ENCODE measurements around the gene TRPM5.

Gene TRPM5

DNA sequence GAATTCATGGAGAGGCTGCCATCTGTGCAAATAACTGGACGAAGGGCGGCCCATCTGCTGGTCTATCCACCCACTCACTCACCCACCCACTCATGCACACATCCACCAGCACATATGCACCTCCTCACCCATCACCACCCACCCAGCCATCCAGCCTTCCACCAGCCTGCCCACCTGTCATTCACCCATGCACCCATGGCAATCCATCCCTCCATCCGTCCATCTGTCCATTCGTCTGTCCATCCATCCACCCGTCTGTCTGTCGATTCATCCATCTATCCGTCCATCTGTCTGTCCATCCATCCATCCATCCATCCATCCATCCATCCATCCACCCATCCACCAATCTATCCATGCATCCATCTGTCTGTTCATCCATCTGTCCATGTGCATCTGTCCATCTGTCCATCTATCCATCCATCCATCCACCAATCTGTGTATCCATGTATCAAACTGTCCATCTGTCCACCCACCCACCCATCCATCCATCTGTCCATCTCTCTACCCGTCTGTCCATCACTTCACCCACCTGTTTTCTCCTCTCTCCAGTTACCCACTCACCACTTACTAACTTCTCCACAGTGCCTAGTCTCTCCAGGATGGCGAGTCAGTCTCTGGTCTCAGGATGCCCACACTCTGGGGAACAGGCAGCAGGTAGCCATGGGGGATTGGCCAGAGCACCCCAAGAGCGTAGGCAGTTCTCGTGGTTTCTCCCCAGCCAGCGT lies 8.9 kb downstream of the TRPM5 start:
- DNase-seq = no peak

DNA sequence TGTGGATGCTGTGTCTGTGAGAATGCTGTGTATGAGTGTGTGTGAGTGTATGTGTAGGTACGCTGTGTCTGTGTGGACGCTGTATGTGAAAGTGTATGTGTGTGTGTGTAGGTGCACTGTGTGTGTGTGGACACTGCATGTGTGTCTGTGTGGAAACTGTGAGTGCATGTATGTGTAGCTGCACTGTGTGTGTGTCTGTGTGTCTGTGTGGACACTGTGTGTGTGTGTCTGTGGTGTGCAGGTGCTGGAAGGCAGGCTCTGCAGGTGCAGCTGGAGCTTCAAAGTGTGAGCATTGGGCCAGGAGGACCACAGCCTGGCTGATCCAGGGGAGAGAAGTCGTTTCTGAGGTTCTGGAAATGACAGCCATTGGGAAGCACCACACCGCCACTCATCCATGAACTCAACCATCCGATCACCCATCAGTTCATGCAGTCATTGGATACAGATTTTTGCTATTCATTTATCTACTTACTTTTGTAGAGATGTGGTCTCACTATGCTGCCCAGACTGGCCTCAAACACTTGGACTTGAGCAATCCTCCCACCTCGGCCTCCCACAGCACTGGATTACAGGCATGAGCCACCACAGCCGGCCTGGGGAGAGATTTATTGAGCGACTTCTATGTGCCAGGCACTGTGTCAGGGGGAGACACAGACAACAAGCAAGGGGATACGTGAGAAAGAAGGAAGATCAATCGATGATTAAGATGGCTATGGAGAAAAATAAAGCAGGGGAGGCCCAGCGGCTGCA lies 9.6 kb downstream of the TRPM5 start:
- DNase-seq = no peak

DNA sequence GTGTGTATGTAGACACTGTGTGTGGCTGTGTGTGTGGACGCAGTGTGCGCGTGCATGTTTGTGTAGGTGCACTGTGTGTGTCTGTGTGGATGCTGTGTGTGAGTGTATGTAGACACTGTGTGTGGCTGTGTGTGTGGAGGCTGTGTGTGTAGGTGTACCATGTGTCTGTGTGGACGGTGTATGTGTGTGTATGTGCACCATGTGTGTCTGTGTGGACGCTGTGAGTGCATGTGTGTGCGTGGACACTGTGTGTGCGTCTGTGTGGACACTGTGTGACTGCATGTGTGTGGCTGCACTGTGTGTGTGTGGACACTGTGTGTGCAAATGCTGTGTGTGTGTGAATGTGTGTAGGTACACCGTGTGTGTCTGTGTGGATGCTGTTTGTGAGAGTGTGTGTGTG lies 10.3 kb downstream of the TRPM5 start:
- DNase-seq = no peak

- no peak for DNase-seq
Measured at GRCh38 chr11:2433106-2433925, 11.0 kb downstream of the TRPM5 start.

- no peak for DNase-seq
Measured at GRCh38 chr11:2432628-2433071, 11.7 kb downstream of the TRPM5 start.

DNA sequence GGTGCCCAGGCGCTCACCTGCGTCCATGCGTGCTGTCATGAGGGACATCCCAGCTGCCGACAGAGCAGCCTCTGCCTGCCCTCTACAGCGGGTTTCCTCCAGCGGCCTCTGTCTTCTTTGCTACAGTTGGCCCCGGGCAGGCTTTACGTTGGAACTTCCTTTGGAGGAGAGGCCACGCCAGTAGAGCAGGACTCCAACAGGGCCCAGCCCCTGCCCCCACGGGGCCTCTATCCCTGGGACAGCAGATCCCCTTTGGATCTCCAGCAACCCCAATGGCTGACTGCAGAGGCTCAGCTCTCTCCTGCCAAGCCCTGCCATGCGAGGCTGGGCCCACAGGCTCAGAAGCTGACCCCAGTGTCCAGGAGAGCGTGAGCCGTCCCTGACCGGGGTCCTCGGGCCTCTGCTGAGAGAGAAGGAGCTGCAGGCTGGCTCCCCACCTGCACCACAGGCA lies 12.1 kb downstream of the TRPM5 start:
- DNase-seq = no peak

DNA sequence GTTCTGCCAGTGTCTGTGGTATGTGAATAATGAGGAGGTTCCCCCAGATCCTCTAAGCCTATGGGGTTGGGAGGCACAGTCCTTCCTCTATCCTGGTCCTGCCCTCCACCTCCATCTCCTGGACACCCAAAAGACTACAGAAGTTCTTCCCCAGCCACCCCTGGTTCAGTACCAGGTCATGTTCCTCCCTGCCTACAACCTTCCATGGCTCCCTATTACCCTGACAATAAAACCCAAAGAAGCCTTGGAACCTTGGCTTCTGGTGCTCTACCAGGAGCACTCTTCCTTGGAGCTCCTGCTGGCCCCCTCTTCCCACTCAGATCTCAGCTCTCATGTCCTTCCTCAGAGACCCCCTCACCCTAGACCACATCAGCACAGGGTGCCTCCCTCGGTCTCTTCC lies 12.9 kb downstream of the TRPM5 start:
- DNase-seq = no peak

DNA sequence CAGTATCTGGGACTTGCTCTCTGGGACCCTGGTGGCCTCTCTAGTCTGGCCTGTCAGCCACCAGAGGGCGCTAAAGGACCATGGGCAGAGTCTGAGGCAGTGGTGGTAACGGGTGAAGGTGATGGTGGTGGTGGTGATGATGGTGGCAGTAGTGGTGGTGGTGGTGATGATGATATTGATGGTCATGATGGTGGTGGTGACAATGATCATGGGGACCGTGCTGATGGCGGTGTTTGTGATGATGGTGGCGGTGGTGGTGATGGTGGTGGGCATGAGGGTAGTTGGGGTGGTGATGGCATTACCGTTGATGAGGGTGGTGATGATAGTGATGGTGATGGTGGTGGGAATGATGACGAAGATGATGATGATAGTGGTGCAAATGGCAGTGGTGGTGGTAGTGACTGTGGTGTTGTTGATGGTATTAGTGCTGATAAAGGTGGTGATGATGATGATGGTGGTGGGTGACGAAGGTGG lies 16.0 kb downstream of the TRPM5 start:
- peak; percentile 87 for DNase-seq

GRCh38 chr11:2427721-2428321 lies 16.5 kb downstream of the TRPM5 start:
- no peak for DNase-seq

- DNase-seq = no peak
Measured at GRCh38 chr11:2426826-2427521, 17.3 kb downstream of the TRPM5 start.

- DNase-seq = no peak
Measured at GRCh38 chr11:2426221-2426620, 18.1 kb downstream of the TRPM5 start.

DNA sequence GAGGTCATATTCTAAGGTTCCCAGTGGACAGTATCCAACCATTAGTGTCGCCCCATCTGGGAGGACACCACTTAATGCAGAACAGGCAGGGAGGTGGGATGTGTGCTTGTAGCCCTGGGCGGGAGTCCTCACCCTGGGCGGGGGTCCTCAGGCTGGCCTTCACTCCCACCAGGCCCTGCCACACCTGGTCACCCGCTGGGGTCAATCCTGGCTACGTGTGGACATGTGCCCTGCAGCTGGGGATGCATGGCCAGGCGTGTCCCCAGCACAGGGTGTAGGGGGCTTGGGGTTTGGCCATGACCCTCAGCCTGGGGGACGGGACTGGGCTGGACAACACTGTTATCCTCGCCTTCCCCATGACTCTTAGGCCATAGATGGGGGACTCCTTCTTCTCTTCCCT lies 18.8 kb downstream of the TRPM5 start:
- no peak for DNase-seq

GRCh38 chr11:2424811-2425495 lies 19.4 kb downstream of the TRPM5 start:
- no peak for DNase-seq

- no peak for DNase-seq
Measured at GRCh38 chr11:2423157-2424025, 20.9 kb downstream of the TRPM5 start.

- DNase-seq = no peak
Measured at GRCh38 chr11:2422461-2423156, 21.7 kb downstream of the TRPM5 start.

- DNase-seq = no peak
Measured at GRCh38 chr11:2421996-2422395, 22.3 kb downstream of the TRPM5 start.

GRCh38 chr11:2421226-2421994 lies 22.9 kb downstream of the TRPM5 start:
- DNase-seq = no peak

- DNase-seq = peak; percentile 71
Measured at GRCh38 chr11:2420502-2421225, 23.6 kb downstream of the TRPM5 start.
